HS-5 (cell line): ENCODE data around the gene CTRB2.
"Not testable (repeated sequence)": the region's sequence is repeated elsewhere in the genome, so short reads cannot be mapped to it uniquely, and the experiment has no call there.

Source experiments
- DNase-seq: peaks from one replicate; pipeline ENCODE4 v3.0.0-alpha.2; 2012; ENCODE audit warnings: low read depth

CTRB2 gene

DNA sequence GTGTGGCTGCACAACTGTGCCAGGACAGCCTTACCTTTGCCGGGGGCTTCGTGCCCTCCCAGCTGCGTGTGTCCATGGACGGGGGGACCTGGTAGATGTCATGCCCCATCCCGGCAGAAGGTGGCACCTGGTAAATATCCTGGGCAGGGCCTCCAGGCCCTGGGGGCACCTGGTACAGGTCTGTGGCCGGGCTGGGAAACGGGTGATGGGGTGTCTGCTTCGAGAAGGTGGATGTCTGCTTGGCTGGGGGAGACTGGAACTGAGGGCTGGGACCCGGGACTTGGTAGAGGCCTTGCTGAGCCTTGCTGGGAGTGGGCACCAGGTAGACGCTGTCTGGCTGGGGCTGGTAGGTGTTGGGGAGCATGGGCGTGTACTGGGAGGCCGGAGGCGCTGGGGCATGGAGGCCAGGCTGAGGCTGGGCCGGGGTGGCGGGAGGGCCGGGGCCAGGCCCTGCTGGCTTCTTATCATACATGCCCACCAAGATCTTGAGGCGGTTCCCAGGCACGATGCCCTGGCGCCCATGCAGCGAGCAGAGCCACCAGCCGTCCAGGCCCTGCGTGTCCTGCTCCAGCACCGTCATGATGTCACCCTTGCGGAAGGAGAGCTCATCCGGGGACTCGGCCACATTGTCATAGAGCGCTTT is 35.6 kb upstream of the CTRB2 start:
- DNase-seq = not testable (repeated sequence)

DNA sequence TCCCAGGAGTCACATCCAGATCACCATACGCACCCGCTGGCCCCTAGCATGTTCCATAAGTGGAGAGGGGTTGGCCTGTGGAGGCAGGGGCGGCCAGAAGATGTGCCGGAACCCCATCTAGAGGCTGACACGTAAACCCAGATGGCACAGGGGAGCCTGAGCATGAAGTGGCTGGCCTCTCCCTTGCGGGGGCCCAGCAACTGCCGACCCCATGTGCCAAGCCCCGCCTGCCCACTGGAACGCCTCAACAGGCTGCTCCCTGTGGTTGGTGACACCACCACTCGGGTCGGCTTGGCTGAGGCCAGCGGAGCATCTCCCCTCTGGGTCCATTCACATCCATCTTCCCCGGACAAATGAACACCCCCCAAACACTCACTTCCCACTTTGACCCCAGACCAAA is 35.0 kb upstream of the CTRB2 start:
- no peak for DNase-seq

DNA sequence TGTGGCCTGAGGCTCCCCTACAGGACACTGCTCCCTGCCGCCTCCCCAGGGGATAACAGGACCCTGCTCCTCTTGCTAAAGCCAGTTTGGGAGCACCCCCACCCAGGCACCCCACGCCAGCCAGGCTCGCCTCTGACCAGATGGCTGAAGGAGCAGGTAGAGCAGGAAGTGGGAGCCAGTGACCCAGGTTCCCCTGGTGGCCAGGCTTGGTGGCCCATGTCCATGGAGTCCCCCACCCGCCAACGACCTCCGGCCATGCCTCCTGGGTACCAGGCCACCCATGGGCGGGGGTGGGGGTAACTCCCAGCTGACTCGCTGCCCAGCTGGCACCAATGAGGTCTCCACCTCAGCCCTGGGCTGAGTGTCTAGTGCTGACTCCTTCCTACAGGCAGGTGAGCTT is 34.5 kb upstream of the CTRB2 start:
- no peak for DNase-seq

DNA sequence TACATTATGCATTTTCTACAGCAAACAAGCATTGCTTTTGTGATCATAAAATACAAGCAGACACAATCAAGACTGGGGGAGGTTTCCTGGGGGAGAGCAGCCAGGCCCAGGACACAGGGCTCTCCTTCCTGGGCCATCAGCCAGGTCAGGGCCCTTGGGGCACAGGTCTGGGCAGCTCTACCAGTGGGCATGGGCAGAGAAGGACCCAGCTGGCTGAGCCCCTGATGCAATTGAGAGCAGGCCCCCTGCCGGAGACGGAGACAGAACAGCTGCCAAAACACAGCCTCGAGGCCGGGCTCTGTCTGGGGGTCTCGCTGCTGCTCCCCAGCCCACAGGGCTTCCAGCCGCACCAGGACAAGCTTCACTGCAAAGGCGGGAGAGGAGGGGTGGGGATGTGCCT is 33.7 kb upstream of the CTRB2 start:
- DNase-seq = not testable (repeated sequence)

DNA sequence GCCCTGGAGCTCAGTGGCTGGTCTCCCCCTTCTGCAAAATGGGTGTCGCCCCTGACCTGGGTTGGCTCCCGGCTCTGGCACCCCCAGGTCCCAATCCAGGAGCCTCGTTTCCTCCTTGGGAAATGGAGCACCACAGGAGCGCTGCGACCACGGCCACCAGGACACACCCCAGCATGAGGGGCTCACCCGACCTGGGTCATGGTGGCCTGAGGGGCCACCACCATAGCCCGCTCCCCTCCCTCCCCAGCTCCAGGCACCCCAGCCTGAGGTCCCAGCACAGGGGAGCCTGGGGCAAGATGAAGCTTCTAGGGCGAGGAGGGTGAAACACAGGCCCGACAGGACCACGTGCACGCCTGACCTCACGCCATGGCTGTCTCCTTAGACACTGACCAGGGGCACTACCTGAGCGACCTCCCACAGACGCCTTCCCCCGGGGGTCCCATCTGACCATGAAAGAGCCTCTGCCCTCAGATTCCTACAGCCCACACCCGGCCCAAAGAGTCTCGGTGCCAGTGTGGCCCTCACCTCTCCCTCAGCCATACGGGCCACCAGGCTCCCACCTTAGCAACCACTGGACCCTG is 32.7 kb upstream of the CTRB2 start:
- no peak for DNase-seq

DNA sequence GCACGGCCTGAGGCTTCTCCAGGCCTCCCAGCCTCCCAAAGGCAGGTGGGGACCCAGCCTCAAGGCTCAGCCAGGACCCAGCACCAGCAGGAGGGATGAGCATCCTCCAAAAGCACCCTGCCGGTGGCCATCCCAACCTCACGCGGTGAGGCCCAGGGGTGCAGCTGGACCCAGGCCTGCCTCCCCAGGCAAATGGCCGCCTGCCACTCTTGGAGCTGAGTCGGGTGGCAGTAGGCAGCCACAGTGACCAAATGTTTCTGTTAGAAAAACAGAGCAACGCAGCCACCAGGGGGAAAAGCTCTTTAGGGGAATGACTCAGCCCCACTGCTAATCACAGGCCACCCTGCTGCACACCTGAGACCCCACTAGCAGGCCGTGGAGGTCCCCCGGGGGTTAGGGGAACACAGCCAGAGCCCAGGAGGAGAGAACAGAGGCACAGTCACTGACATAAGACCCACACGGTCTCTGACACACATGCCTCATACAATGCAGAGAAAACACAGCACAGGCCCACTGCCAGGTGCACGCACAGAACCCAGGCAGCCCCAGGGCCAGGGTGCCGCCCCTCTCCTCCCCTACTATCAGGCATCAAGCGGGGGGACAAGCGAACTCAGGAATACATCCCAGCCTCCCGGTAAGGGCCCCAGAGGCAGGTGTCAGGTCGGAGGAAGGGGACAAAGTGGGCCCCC is 32.0 kb upstream of the CTRB2 start:
- no peak for DNase-seq

DNA sequence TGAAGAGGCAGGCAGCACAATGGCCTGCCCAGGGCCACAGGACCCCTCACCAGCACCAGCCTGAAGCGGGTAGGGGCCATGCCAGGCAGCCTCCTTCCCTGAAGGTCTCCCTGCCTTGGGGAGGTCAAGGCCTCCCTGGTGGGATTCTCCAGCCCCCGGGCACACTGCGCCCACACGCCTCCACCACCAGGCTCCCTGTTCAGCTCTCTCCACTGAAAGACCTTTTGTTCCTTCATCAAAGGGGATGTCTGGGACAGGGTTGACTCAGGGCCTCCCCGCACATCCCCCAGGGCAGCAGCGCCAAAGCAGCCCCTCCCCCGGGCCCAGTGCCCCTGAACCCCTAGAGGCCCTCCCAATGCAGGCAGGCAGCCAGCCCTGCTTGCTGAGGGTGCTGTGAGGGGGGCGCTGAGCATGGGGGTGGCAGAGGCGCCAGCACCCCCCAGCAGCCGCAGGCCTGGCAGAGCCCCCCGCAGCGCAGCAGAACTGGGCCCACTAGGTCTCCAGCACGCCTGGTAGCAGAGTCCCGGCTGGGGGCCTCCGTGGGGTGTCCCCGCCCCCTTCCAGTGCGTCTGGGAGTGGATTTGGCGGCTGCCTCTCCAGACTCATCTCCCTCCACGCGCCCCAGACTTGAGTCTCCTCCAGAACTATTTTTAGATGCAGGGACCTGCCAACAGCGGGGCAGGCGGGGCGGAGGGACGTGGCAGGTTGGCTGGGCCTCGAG is 31.3 kb upstream of the CTRB2 start:
- DNase-seq = no peak

DNA sequence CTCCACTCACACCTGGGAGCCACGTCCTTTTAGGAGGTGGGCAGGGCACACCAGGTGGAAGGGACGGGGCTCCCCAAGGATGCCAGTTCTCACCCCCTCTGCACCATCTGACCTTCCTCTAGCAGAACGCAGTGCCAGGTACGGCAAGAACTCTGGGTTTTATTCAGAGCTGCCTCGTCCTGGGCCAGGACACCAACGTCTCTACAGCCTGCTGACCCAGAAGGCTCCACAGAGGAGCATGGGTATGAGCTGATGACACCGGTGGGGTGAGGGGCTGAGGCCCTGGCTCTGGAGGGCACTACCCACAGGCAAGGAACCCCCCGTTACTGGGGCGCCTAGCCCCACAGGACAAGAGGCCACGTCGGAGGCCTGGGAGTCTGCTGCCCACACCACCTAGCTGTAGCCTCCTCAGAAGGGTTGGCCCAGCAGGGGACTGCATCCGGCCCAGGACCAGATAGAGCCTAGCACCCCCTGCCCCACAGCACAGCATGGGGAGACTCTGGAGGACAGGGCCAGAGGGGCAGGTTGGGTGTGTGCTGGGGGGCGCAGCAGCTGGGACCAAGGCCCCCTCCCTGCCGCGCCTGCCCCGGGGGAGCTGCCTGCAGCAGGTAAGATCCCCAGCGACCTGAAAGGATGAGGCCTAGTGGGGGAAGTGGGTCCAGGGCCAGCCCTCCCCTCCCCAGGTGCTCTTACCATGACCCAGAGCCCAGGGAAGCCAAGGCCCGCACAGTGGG is 30.6 kb upstream of the CTRB2 start:
- DNase-seq = no peak

DNA sequence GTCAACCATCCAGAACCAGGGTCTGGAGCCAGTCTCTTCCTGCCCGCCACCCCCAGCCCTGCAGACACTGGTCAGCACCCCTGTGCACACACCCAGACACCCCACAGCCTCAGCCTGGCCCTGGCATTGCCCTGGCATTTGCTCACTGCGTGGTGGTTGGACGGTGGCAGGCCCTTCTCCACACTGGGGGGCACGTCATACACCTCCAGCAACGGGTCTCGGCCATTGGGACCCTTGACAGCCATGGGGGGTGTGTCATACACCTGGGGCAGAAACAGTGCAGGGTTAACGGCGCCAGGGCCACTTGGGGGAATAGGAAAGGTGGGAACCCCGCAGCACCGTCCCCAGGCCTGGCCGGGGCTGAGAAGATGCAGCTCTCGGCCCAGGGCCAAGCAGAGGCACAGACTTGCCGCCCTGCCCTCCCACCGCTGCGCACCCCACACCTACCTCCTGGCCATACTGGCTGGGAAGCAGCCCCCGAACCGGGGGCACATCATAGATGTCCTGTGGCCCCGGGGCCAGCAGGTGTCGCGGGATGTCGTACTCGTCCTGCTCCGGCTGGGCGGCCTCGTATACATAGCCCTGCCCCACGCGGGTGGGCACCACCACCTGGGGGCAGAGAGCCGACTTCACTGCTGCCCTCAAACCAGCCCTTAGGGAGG is 29.9 kb upstream of the CTRB2 start:
- no peak for DNase-seq

DNA sequence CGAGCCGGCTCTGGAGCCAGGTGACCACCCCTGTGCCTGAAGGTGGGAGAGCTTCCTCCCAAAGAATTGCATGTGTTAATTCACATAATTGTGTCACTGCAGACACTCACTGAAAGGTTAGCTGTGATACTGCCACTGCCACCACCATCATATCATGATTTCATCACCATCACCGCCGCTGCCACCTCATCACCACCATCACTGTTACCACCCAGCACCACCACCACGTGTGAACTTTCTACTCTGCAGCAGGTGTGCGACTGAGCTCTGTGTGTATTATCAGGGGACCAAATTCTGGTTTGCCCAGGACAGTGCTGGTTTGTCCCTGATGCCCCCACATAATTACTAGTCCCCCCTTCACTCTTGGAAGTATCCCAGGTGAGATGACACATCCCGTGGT is 29.3 kb upstream of the CTRB2 start:
- no peak for DNase-seq

DNA sequence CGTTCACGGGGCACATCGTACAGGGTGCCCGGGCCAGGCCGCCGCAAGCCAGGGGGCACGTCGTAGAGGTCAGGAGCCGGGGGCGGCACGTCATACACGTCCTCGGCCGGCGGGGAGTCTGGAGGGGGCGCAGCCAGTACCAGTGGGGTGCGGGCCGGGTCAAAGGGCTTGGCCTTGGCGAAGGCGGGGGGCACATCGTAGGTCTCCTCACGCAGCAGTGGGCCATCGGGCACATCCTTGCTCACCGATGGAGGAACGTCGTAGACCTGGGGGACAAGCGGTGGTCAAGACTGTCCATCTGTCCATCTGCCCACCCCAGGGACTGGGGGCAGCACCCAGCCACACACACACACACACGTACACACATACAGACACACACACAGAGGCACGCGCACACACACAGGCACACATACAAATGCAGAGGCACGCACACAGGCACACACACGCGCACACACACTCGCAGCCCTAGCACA is 28.8 kb upstream of the CTRB2 start:
- no peak for DNase-seq

DNA sequence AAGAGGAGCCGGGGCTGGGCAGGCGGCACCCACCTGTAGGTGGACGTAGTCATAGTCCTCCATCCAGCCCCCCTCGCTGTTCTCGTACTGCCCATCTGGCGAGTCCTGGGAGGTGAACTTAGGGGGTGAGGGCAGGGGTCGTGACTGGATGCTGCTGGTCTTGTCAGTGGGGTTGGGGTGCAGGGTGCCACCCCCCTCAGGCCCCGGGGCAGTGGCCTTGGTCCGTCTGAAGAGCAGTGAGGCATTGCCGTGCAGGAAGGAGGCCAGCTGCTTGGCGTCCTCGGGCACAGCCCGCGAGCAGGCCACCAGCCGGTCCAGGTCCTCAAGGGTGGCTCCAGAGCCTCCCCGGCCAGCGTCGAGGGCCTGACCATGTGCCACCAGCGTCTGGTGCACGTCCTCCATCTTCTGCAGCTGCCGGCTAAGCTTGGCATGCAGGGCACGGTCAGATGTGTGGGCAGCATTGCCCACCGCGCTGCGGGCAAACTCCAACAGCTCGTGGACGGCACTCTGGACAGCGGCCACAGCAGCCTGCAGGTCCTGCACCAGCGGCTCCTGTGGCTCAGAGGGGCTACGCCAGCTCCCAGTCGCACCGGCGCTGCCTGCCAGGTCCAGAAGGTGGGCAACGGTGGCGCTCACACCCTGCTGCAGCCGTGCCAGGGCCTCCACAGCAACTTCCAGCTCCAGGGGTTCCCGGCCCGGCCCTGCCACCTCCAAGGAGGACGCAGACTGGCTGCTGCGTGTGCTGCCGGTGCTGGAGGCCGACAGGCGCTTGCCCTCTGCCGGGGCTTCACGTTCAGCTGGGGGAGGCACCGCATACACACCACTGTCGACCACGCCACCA is 28.1 kb upstream of the CTRB2 start:
- no peak for DNase-seq

DNA sequence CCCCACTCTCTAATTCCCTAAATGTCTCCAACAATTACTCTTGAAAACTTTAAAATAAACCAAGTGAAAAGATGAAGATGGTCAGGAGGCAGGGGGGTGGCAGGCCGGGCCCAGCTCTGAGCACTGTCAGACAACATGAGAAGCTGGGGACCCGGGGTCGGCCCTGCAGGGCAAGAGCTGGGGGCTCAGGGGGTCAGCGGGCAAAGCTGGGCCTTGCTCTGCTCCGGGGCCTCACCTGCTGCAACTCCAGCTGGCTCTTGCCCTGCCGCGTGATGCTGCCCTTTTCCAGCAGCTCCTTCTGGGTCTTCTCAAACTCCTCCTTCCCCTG is 26.6 kb upstream of the CTRB2 start:
- no peak for DNase-seq

DNA sequence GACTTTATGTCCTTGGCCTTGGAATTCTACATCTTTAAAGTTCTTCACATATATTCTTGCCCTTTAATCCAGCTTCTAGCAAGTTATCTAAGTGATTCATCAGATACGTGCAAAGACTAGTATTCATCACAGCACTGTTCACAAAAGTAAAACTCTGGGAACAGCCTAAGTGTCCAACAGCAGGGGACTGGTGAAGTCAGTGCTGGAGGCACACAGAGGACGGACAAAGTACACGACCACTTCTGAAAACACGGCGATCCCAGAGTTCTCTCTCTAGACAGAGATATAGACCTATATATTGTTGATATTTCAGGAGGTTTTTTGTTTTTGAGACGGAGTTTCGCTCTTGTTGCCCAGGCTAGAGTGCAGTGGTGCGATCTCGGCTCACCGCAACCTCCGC is 24.6 kb upstream of the CTRB2 start:
- DNase-seq = no peak

DNA sequence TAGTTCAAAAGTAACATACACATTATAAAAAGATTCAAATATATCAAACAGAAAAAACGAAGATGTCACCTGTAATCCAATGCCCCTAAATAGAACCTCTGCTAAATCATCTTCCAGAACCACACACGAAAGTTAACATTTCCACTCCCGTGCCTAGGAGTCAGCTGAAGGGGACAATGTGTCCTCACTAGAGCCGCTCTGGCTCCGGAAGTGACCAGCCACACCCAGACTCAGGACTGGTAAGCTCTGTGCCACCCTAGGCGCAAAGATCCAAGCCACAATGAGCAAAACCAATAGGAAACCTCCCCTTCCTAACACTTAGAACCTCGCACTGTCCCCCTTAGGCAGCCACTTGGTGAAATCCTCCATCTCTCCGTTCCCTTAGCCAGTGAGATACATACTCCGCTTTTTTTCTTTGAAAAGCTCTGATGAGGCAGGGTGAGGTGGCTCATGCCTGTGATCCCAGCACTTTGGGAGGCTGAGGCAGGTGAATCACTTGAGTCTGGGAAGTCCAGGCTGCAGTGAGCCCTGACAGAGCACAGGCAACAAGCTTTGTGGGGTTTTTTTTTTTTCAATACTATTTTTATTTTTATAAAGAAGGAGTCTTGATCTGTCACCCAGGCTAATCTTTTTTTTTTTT is 23.6 kb upstream of the CTRB2 start:
- no peak for DNase-seq

DNA sequence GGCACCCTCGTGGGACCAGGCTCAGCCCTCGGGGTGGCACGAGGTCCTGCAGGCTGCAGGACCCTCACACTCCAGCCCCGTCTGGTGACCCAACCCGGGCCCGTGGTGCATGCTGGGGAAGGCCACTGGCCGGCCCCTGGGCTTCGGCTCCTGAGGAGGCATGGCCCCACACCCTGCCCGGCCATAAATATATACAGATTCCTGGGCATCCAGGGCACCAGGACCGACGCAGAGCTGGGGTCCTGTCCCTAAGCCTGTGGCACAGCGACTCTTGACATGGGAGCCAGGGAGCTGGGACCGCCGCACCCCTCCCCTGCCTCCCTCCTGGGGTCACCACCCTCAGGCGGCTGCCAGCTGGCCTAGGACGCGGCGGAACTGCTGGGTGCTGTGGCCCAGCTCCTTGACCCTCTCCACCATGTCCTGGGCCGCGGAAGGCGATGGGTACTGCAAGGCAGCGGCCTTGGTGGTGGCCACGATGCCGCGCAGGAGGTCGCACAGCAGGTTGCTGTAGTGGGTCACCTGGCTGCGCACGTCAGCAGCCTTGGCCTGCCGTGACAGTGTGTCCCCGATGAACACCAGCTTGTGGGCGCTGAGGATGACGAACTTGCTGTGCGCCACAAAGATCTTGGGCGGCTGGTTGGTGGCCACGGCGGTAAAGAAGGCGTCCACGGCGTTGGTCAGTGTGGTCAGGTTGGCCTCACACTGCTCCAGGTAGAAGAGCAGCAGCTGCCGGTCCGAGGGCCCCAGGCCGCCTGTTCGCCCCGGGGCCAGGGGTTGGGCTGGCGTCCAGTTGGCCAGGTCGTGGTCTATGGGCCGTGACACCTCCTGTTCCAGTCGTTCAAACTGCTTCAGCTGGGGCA is 22.4 kb upstream of the CTRB2 start:
- no peak for DNase-seq

DNA sequence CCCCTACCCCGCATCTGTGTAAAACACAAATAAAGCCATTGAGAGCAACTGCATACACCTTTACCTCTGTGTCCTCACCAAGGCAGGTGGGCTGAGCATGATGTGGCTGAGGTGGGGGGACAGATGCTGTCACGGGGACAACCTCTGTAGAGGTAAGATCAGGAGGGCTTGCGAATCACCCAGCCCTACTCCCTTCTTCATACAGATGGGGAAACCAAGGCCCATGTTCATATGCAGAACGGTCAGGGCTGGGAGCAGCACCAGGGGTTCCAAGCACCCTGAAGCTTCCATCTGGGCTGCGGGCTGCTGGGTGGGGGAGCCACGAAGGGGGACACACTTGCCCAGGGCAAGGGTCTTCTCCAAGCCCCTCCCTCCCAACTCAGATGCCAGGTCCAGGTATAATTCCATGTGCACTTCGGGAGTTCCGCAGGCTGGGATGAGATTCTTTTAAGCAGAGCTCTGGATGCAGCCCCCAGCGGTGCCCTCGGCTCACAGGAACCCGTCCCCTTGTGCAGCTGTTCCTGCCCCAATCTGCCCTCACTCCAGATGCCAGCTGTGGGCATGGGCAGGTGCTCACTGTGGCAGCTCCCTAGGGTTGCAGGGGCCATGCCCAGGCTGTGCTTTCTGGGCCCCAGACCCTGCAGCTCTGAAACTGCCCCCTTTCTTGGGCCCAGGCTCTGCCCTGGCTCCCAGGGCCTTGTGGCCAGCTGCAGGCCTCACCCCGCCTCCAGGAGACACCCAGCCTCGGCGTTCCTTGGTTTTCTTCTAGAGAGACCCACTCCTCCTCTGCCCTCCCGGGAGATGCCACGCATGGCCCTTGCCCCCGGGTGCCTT is 21.4 kb upstream of the CTRB2 start:
- no peak for DNase-seq

DNA sequence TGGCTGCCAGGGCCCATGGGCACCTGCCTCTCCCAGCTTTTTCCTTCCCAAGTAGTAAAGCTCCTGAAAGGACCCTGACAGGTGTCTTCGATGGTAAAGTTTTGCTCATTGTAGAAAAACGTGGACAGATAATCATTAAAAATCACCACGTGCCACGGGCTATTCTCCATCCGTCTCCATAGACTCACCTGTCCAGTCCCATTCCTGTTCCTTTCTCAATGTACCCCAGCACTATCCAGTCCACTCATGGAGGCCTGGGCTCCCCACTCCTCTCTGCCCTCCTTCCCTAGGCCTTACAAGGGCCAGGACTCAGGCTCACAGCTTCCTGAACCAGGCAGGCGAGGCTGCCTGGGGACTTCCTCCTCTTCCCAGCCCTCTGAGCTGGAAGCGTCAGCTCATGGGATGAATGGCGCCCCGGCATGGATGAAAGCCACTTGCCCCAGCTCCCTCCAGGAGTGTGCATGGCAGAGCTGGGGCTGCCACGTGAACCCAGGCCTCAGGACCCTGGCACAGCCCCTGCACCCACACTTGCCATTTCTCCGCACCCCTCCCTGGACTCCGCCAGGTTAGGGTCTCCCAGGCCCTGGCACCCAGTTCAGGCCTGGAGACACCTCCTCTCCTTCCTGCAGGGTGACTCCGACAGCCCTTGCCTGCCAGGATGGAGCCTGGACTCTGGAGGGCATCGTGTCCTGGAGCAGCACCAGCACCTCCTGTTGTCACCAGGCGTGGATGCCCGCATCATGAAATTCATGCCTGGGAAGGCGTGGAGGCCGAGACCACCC is 20.6 kb upstream of the CTRB2 start:
- DNase-seq = no peak
